Peyer's patch (tissue), 4 donors: ENCODE results near the gene DLX3. TPM values are rescaled to one million over a fixed set of nuclear protein-coding genes. Genes with fewer than 3 reads are reported as not detected.

ENCODE experiments used
- DNase-seq, 3 donors: peaks; one replicate each; pipeline ENCODE4 v3.0.0-alpha.2; 2017 to 2019
- H3K27ac ChIP-seq, 4 donors: fragments of 200-600 bp; sonication (generic); one replicate each; pipeline ENCODE4 v1.5.1; 2016 to 2019
- H3K27me3 ChIP-seq, 2 donors: fragments of 200-600 bp; sonication (generic); one replicate each; pipeline ENCODE4 v1.5.1; 2019
- H3K36me3 ChIP-seq, 3 donors: fragments of 200-600 bp; sonication (generic); one replicate each; pipeline ENCODE4 v1.5.1; 2016 to 2019
- H3K4me1 ChIP-seq, 4 donors: fragments of 200-600 bp; sonication (generic); one replicate each; pipeline ENCODE4 v1.5.1; 2016 to 2019
- H3K4me3 ChIP-seq, 4 donors: fragments of 200-600 bp; sonication (generic); 1 replicate in 3 of 4; 2 replicates in 1 of 4; pipeline ENCODE4 v1.5.1; 2016 to 2019; ENCODE audit warnings: mild to moderate bottlenecking in 1 of 4
- H3K9me3 ChIP-seq, 4 donors: fragments of 200-600 bp; sonication (generic); one replicate each; pipeline ENCODE4 v1.5.1; 2016 to 2019; ENCODE audit warnings: mild to moderate bottlenecking in 1 of 4
- CTCF ChIP-seq, 6 experiments: fragments of 450-650 bp in 4 of 6; fragments of 200-600 bp in 2 of 6; sonication (generic) in 1 of 6; IDR thresholded peaks; one replicate each; pipeline ENCODE4 v1.5.1; 2017 to 2019; ENCODE audit warnings: antibody characterized with exemption in 6 of 6, mild to moderate bottlenecking in 3 of 6, moderate library complexity in 1 of 6
- POLR2A ChIP-seq, 2 donors: fragments of 450-650 bp; IDR thresholded peaks; one replicate each; pipeline ENCODE4 v1.5.1; 2017; ENCODE audit warnings: antibody characterized with exemption in 2 of 2, mild to moderate bottlenecking in 2 of 2, moderate library complexity in 2 of 2
- total RNA-seq, 4 donors: library from RNA; depleted of rRNA; stranded (reverse); fragments of >200 nt; gene quantifications; one replicate each; pipeline ENCODE4 v1.1.0, GENCODE V29; 2016

DLX3 gene
- total RNA-seq, 4 donors from 2014 or later = not detected

GRCh38 chr17:49952912-49953497 is 42.0 kb downstream of the DLX3 start:
- no peaks in the 10 kb centered on the region for H3K36me3 ChIP-seq
- H3K4me1 ChIP-seq = no peaks in the 10 kb centered on the region
- no peak overlapping the region for H3K4me3 ChIP-seq
- H3K27ac ChIP-seq = no peak overlapping the region
- TF ChIP-seq CTCF (IDR thresholded peaks at IDR 0.05) = no peak
- TF ChIP-seq POLR2A (IDR thresholded peaks at IDR 0.05) = no peak
- DNase-seq = no peak
- H3K9me3 ChIP-seq = no peaks in the 10 kb centered on the region
- no peaks in the 10 kb centered on the region for H3K27me3 ChIP-seq

- Histone ChIP-seq H3K36me3 (no peaks in the 10 kb centered on the region), H3K9me3 (no peaks in the 10 kb centered on the region), H3K4me1 (no peaks in the 10 kb centered on the region), H3K27me3 (no peaks in the 10 kb centered on the region), H3K4me3 (no peak overlapping the region), H3K27ac (no peak overlapping the region)
- TF ChIP-seq CTCF (IDR thresholded peaks at IDR 0.05) (peak; percentile 33 to 72 (median 67)), POLR2A (IDR thresholded peaks at IDR 0.05) (no peak)
- DNase-seq = peak; percentile 69 to 90 (median 82)
Measured at GRCh38 chr17:49952209-49952911, 42.7 kb downstream of the DLX3 start.

GRCh38 chr17:49951362-49952082 is 43.5 kb downstream of the DLX3 start:
- DNase-seq = no peak
- H3K36me3 ChIP-seq = no peaks in the 10 kb centered on the region
- H3K27me3 ChIP-seq = no peaks in the 10 kb centered on the region
- H3K4me1 ChIP-seq = no peaks in the 10 kb centered on the region
- H3K27ac ChIP-seq = no peak overlapping the region
- TF ChIP-seq CTCF (IDR thresholded peaks at IDR 0.05) = no peak
- TF ChIP-seq POLR2A (IDR thresholded peaks at IDR 0.05) = no peak
- no peaks in the 10 kb centered on the region for H3K9me3 ChIP-seq
- no peak overlapping the region for H3K4me3 ChIP-seq

GRCh38 chr17:49949634-49950033 is 45.4 kb downstream of the DLX3 start:
- Histone ChIP-seq H3K36me3 (no peaks in the 10 kb centered on the region), H3K27ac (no peak overlapping the region), H3K4me3 (no peak overlapping the region), H3K9me3 (no peaks in the 10 kb centered on the region), H3K4me1 (no peaks in the 10 kb centered on the region), H3K27me3 (no peaks in the 10 kb centered on the region)
- TF ChIP-seq POLR2A (IDR thresholded peaks at IDR 0.05) (no peak), CTCF (IDR thresholded peaks at IDR 0.05) (no peak)
- DNase-seq = peak in 1 of 3 donors; percentile 36

GRCh38 chr17:49946964-49947584 is 48.0 kb downstream of the DLX3 start:
- DNase-seq = no peak
- TF ChIP-seq CTCF (IDR thresholded peaks at IDR 0.05) (no peak), POLR2A (IDR thresholded peaks at IDR 0.05) (no peak)
- Histone ChIP-seq H3K9me3 (no peaks in the 10 kb centered on the region), H3K4me1 (no peaks in the 10 kb centered on the region), H3K27me3 (no peaks in the 10 kb centered on the region), H3K36me3 (no peaks in the 10 kb centered on the region), H3K27ac (no peak overlapping the region), H3K4me3 (no peak overlapping the region)
